Heart right ventricle (tissue), 16 donors: ENCODE data around the gene ADARB1. TPM values are rescaled to one million over a fixed set of nuclear protein-coding genes. Genes with fewer than 3 reads are reported as not detected.

Experiments
- ATAC-seq, 8 donors: fragments of 200-7000 bp; cut with Tn5 transposase; one replicate each; pipeline ENCODE4 v1.9.1; 2020; ENCODE audit warnings: mild to moderate bottlenecking in 8 of 8, moderate library complexity in 8 of 8, moderate number of reproducible peaks in 1 of 8
- DNase-seq, 2 donors: peaks; one replicate each; pipeline ENCODE4 v3.0.0-alpha.2; 2020
- H3K27ac ChIP-seq, 10 donors: fragments of 200-600 bp; sonication (generic) in 2 of 10; one replicate each; pipeline versions ENCODE4 v1.5.0 to v1.8.0; 2020 to 2022; ENCODE audit warnings: mild to moderate bottlenecking in 3 of 10
- H3K27me3 ChIP-seq, 7 donors: fragments of 200-600 bp; one replicate each; pipeline ENCODE4 v1.8.0; 2021 to 2022; ENCODE audit warnings: mild to moderate bottlenecking in 2 of 7
- H3K36me3 ChIP-seq, 9 donors: fragments of 200-600 bp; sonication (generic) in 1 of 9; one replicate each; pipeline versions ENCODE4 v1.5.0 to v1.8.0; 2020 to 2022; ENCODE audit warnings: mild to moderate bottlenecking in 2 of 9
- H3K4me1 ChIP-seq, 9 donors: fragments of 200-600 bp; sonication (generic) in 1 of 9; one replicate each; pipeline versions ENCODE4 v1.5.0 to v1.8.0; 2020 to 2022; ENCODE audit warnings: mild to moderate bottlenecking in 4 of 9
- H3K4me3 ChIP-seq, 10 donors: fragments of 200-600 bp; sonication (generic) in 2 of 10; one replicate each; pipeline versions ENCODE4 v1.5.0 to v1.8.0; 2020 to 2022; ENCODE audit warnings: mild to moderate bottlenecking in 7 of 10, moderate library complexity in 2 of 10
- H3K9me3 ChIP-seq, 11 donors: fragments of 200-600 bp in 10 of 11; sonication (generic) in 2 of 11; one replicate each; pipeline versions ENCODE4 v1.5.0 to v1.8.0; 2013 to 2022; ENCODE audit warnings: mild to moderate bottlenecking in 2 of 11, control low read depth in 1 of 11, moderate library complexity in 1 of 11
- CTCF ChIP-seq, 9 donors: fragments of 200-600 bp; sonication (generic) in 2 of 9; IDR thresholded peaks; one replicate each; pipeline versions ENCODE4 v1.5.0 to v1.8.0; 2021 to 2022; ENCODE audit warnings: antibody characterized with exemption in 9 of 9, mild to moderate bottlenecking in 5 of 9, moderate library complexity in 1 of 9
- WGBS, 2 donors: extraction: QIAGEN DNeasy Blood & Tissue Kit; methylation state at CpG; one replicate each; pipeline ENCODE4 v1.1.7; 2013; ENCODE audit warnings: inconsistent platforms in 1 of 2; 5-methylcytosine and 5-hydroxymethylcytosine counted together
- intact Hi-C, 10 donors: fragments of 100-400 bp; cut with DNase I; formaldehyde crosslinking; loops; one replicate each; pipeline versions ENCODE4 v1.11.1 to v1.14.2; 2022
- polyA plus RNA-seq, 2 donors: library from polyadenylated mRNA; stranded (reverse); fragments of 200-250 nt; gene quantifications; one replicate each; pipeline ENCODE4 v1.2.3, GENCODE V29; 2013
- total RNA-seq, 10 donors: library from RNA; stranded (reverse); fragmentation: NEBNext Ultra II Directional in 3 of 10; extraction: Animal tissue kit (Norgen Biotek cat#: 25700) in 3 of 10; gene quantifications; one replicate each; pipeline versions ENCODE4 v1.2.1 to v1.2.4, GENCODE V29; 2021 to 2023
- donor health status: Arrhythmogenic right ventricular cardiomyopathy.
- donor health status: ischemic (EF 13 %, LVEDD 7.1; RV severe dilation, severe dysfunction).
- donor health status: healthy with polysubstance abuse.
- donor health status: DM: no; HTN: yes; CAD: no.
- donor health status: DM: no; HTN: no; CAD: no.
- donor health status: ischemic (EF 25% LVEDD 6.9; RV normal size, moderate dysfunction).
- donor health status: ischemic (EF 25% LVEDD 5.7; RV mildly dilated, moderate dysfunction).
- donor health status: healthy.
- donor health status: DM: yes; HTN: yes; CAD: no.
- donor health status: Ischemic cardiomyopathy.
- donor health status: ischemic (EF 35%, LVEDD 5.7; RV mildly dilated, moderate dysfunction).
- donor health status: nonischemic (EF 11% LVEDD 7.7; RV severe dilation, severe dysfunction).
- donor health status: DM: yes; HTN: yes; CAD: no.
- donor health status: PGD.
- donor health status: ischemic (EF 29% LVEDD 5.4; RV normal size, mild dysfunction).
- donor health status: nonischemic (EF 23%, LVEDD 6.1; RV moderate dilation, normal function).

The ADARB1 gene
- total and polyA plus RNA-seq, 12 donors, result 7.4 to 21.2 (median 13.5) TPM

GRCh38 chr21:45048026-45048698 is 26.2 kb upstream of the ADARB1 start:
- TF ChIP-seq CTCF (IDR thresholded peaks at IDR 0.05), result no peak
- H3K36me3 ChIP-seq, result no peaks in the 10 kb centered on the region
- H3K27ac ChIP-seq, result no peak overlapping the region
- intact Hi-C loops, result no loop called here
- ATAC-seq (no peak), DNase-seq (no peak)
- no peaks in the 10 kb centered on the region for H3K27me3 ChIP-seq
- H3K4me3 ChIP-seq, result no peak overlapping the region
- peaks cover 0 to 27% (median 6%) of the 10 kb centered on the region in 11 donors for H3K9me3 ChIP-seq
- WGBS, 2 donors, result 86 to 88% methylated on average over 11 of the region's 11 CpGs
- H3K4me1 ChIP-seq, result no peaks in the 10 kb centered on the region

- H3K4me3 ChIP-seq, result no peak overlapping the region
- no peak for ATAC-seq
- intact Hi-C loops, result no loop called here
- H3K27me3 ChIP-seq, result no peaks in the 10 kb centered on the region
- H3K9me3 ChIP-seq, result peaks cover 0 to 27% (median 6%) of the 10 kb centered on the region in 11 donors
- TF ChIP-seq CTCF (IDR thresholded peaks at IDR 0.05), result no peak
- 90 to 91% methylated on average over 7 of the region's 7 CpGs for WGBS, 2 donors
- no peak overlapping the region for H3K27ac ChIP-seq
- no peaks in the 10 kb centered on the region for H3K36me3 ChIP-seq
- DNase-seq, result no peak
- H3K4me1 ChIP-seq, result no peaks in the 10 kb centered on the region
Measured at GRCh38 chr21:45048968-45049367, 25.4 kb upstream of the ADARB1 start.

- TF ChIP-seq CTCF (IDR thresholded peaks at IDR 0.05), result no peak
- 64 to 75% methylated on average over 12 of the region's 12 CpGs for WGBS, 2 donors
- Histone ChIP-seq H3K36me3 (no peaks in the 10 kb centered on the region), H3K4me1 (peaks cover 0 to under 1% (median 0%) of the 10 kb centered on the region in 9 donors), H3K4me3 (no peak overlapping the region), H3K27me3 (no peaks in the 10 kb centered on the region), H3K9me3 (peaks cover 0 to 27% (median 6%) of the 10 kb centered on the region in 11 donors), H3K27ac (no peak overlapping the region)
- ATAC-seq (no peak), DNase-seq (no peak)
- intact Hi-C loops, result no loop called here
Measured at GRCh38 chr21:45049714-45050344, 24.6 kb upstream of the ADARB1 start.

- Histone ChIP-seq H3K27me3 (no peaks in the 10 kb centered on the region), H3K4me1 (peaks cover 0 to 6% (median 0%) of the 10 kb centered on the region in 9 donors), H3K27ac (no peak overlapping the region), H3K36me3 (no peaks in the 10 kb centered on the region), H3K9me3 (peaks cover 0 to 26% (median 6%) of the 10 kb centered on the region in 11 donors), H3K4me3 (no peak overlapping the region)
- intact Hi-C loops, result no loop called here
- WGBS, 2 donors, result 85 to 87% methylated on average over 14 of the region's 14 CpGs
- ATAC-seq (peak in 1 of 8 donors; percentile 12), DNase-seq (no peak)
- TF ChIP-seq CTCF (IDR thresholded peaks at IDR 0.05), result no peak
Measured at GRCh38 chr21:45050345-45050796, 24.0 kb upstream of the ADARB1 start.
